Measurements from ENCODE around the gene LYRM7.
"Not testable (repeated sequence)": the region's sequence is repeated elsewhere in the genome, so short reads cannot be mapped to it uniquely, and the experiment has no call there.

The LYRM7 gene

GRCh38 chr5:131170540-131171275, at the start of gene LYRM7:
LYRM7 (plus strand) TSS chr5:131170944; CDS start chr5:131171021, 77 bp downstream.
- peak; percentile 99 for DNase-seq (ENCODE audit: low read depth, low spot score)

- DNase-seq (ENCODE audit: low read depth, low spot score), result not testable (repeated sequence)
Observed at GRCh38 chr5:131127244-131127643, 43.5 kb upstream of the LYRM7 start.

GRCh38 chr5:131129306-131129705, 41.4 kb upstream of the LYRM7 start:
- no peak for DNase-seq (ENCODE audit: low read depth, low spot score)

DNA sequence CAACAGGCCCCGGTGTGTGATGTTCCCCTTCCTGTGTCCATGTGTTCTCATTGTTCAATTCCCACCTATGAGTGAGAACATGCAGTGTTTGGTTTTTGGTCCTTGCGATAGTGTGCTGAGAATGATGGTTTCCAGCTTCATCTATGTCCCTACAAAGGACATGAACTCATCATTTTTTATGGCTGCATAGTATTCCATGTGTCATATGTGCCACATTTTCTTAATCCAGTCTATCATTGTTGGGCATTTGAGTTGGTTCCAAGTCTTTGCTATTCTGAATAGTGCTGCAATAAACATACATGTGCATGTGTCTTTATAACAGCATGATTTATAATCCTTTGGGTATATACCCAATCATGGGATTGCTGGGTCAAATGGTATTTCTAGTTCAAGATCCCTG, 37.7 kb upstream of the LYRM7 start:
- DNase-seq (ENCODE audit: low read depth, low spot score), result not testable (repeated sequence)

- not testable (repeated sequence) for DNase-seq (ENCODE audit: low read depth, low spot score)
Observed at GRCh38 chr5:131138406-131138805, 32.3 kb upstream of the LYRM7 start.

GRCh38 chr5:131139321-131139720, 31.4 kb upstream of the LYRM7 start:
- no peak for DNase-seq (ENCODE audit: low read depth, low spot score)

DNA sequence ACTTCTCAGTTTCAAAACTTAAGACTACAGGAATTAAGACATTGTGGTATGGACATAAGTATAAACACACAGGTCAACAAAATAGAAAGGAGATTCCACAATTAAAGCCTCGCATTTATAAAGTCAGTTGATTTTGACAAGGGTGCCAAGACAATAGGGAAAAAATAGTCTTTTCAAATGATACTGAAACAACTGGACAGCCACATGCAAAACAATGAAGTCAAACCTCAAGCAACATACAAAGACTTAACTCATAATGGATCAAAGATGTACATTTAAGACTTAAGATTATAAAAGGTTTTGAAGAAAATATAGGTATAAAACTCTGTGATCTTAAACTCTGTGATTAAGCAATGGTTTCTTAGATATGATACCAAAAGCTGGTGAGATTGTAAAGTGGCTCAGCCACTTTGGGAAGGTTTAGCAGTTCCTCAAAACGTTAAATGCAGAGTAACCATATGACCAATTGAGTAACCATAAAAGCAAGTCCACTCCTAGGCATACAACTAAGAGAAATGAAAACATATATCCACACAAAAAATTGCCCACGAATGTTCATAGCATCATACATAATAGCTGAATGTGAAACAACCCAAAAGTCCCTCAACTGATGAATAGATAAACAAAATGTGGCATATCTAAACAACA, 27.6 kb upstream of the LYRM7 start:
- DNase-seq (ENCODE audit: low read depth, low spot score), result no peak

- DNase-seq (ENCODE audit: low read depth, low spot score), result no peak
Observed at GRCh38 chr5:131147258-131147657, 23.5 kb upstream of the LYRM7 start.

GRCh38 chr5:131148835-131149234, 21.9 kb upstream of the LYRM7 start:
- no peak for DNase-seq (ENCODE audit: low read depth, low spot score)

GRCh38 chr5:131150408-131150807, 20.3 kb upstream of the LYRM7 start:
- no peak for DNase-seq (ENCODE audit: low read depth, low spot score)

GRCh38 chr5:131151216-131151615, 19.5 kb upstream of the LYRM7 start:
- DNase-seq (ENCODE audit: low read depth, low spot score), result no peak

GRCh38 chr5:131156385-131156784, 14.4 kb upstream of the LYRM7 start:
- no peak for DNase-seq (ENCODE audit: low read depth, low spot score)

GRCh38 chr5:131156957-131157356, 13.8 kb upstream of the LYRM7 start:
- DNase-seq (ENCODE audit: low read depth, low spot score), result no peak

- DNase-seq (ENCODE audit: low read depth, low spot score), result no peak
Observed at GRCh38 chr5:131160134-131160533, 10.6 kb upstream of the LYRM7 start.

GRCh38 chr5:131163276-131164119, 7.2 kb upstream of the LYRM7 start:
- peak; percentile 28 for DNase-seq (ENCODE audit: low read depth, low spot score)

DNA sequence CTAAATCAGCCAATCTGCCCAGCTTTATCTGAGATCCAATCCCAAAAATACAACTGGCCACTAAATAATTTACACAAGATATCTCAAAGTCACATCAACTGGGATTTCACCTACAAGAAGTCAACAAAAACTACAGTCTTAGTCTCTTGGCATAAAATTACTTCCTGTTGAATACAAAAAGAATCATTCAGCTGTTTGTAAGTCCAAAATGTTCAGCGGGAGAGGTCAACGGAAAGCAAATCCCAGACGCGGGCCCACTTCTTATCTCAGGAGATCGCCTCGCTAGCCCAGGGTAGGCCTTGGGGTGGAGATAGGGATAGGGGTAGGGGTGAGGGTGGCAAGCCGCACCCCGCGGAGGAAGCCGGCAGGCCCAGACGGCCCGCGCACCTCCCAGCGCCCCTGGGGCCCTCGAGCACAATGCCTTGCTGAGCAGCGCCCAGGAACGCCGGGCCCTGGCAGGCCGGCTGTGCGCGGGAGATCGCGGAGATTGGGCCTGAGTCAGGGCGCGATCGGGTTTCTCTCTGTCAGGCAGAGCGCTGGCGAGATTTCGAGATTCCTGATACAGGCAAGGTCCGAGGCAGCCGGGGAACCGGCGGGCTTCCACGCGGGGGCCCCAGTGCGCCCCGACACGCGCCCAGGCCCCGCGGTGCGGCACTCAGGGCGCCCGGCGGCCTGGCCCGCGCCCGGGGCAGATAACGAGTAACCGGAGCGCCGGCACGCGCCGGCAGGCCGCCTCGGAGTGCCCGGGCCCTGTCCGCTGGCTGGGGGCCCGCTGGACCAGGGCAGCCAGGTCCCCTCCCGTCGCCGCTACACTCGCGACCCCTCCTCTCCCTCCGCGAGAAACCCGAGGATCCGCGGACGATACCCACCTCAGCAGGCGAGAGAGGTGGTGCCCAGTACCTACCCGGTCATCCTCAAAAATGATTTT, 6.3 kb upstream of the LYRM7 start:
- DNase-seq (ENCODE audit: low read depth, low spot score), result peak; percentile 89

DNA sequence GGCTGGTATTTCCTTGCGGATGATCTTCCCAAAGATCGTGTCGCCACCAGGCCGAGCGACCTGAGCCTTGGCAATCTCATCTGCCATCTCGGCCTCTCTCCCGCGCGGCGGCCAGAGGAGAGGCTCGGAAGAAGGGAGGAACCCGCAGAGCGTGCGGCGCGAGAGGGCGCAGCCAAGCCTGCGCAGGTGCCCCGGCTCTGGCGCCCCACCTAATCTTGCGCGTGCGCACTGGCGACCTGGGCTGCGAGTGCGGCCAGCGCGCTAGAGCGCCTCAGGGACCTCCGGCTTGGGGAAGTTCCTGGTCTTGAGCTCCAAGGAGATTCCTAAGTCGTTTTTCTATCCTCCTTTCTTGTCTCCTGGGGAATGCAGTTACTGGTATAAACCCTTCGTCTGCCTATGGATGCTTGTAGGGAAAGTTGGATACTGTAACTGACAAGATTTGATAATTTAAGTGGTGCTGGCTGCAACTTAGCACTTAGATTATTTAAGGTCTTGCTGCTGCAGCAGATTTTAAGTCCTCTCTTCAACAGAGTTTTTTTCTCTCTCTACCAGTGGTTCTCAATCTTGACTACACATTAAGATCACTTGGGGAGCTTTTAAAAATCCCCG, 5.5 kb upstream of the LYRM7 start, which contains the start of gene HINT1:
Gene HINT1, minus strand, starts transcription at position 138 of the 609 bp plus-strand sequence. Its CDS starts 51 bp downstream, at position 87.
- peak; percentile 97 for DNase-seq (ENCODE audit: low read depth, low spot score)

GRCh38 chr5:131167615-131168014, 3.1 kb upstream of the LYRM7 start:
- DNase-seq (ENCODE audit: low read depth, low spot score), result no peak

GRCh38 chr5:131169810-131170539, 769 bp upstream of the LYRM7 start:
- DNase-seq (ENCODE audit: low read depth, low spot score), result no peak

GRCh38 chr5:131171276-131171810, 599 bp downstream of the LYRM7 start:
- DNase-seq (ENCODE audit: low read depth, low spot score), result no peak
